ENCODE measurements around the gene TRPV2. TPM values are rescaled to one million over a fixed set of nuclear protein-coding genes. Genes with fewer than 3 reads are reported as not detected.
A peak's percentile ranks its signal among the peaks of the same experiment; 100 is the strongest.

TRPV2 gene
- total and polyA plus RNA-seq, 9 of the 15 experiments (the other 6 are each of a cell fraction or from before 2014, with no cell fraction given): 10.0 to 97.5 (median 30.3) TPM

GRCh38 chr17:16443511-16444257, 28.3 kb downstream of the TRPV2 start:
- in situ Hi-C loops (cut with MboI) (no loop called here), intact Hi-C loops (cut with micrococcal nuclease) (no loop called here)
- H4K20me1 ChIP-seq (replicated peaks; ENCODE audit: control insufficient read depth, insufficient read depth, low read length): peaks cover 62% of the 10 kb centered on the region
- DNase-seq (ENCODE audit: extremely low read depth in 1 of 4, low spot score in 3 of 4): no peak
- peaks cover 87% of the 10 kb centered on the region for H3K36me3 ChIP-seq (ENCODE audit: control insufficient read depth, insufficient read depth, low read length)
- ChIA-PET CTCF (ENCODE audit: low intra/inter-chr PET ratio) (no interaction called here), POLR2A (interaction anchor here (0.5 to 5.5 kb wide), 6 partner anchors 8 to 1152 kb away, joined by 3 to 31 read pairs (median 4); partner anchors contain the start of gene UBB)
- peak overlapping the region; percentile 91 for H3K27ac ChIP-seq (ENCODE audit: extremely low read depth, low read depth, low read length)
- no TSS peak for BruUV-seq (replicated peaks)
- H3K79me2 ChIP-seq (ENCODE audit: control insufficient read depth, insufficient read depth, low read length): peaks cover 67% of the 10 kb centered on the region
- no peak overlapping the region for H3K4me3 ChIP-seq
- peak overlapping the region; percentile 99; the same call in 1 of the 2 replicates for H3K4me2 ChIP-seq (ENCODE audit: insufficient read depth, low read length)
- H3K9ac ChIP-seq (ENCODE audit: insufficient read depth in 1 of 2, low read depth in 2 of 2, low read length in 2 of 2): peak overlapping the region; percentile 88 to 98; a peak in 3 of 4 replicates
- WGBS (ENCODE audit: insufficient coverage, low coverage, missing lambda C conversion rate): 76% methylated on average over 12 of the region's 27 CpGs
- H3K9me3 ChIP-seq (replicated peaks; ENCODE audit: control insufficient read depth, insufficient read depth, low read depth, low read length): no peaks in the 10 kb centered on the region
- H3K27me3 ChIP-seq (ENCODE audit: control insufficient read depth in 2 of 2, insufficient read depth in 2 of 2, low read length in 2 of 2): no peaks in the 10 kb centered on the region
- peaks cover 22 to 26% of the 10 kb centered on the region in 2 experiments for H3K4me1 ChIP-seq (replicated peaks in 1 of 2; ENCODE audit: control insufficient read depth in 2 of 2, insufficient read depth in 2 of 2, low read length in 2 of 2)
- FAIRE-seq: no peak
- ATAC-seq: peak; percentile 15
- no peak overlapping the region for H2AFZ ChIP-seq (ENCODE audit: low read depth, low read length)
- peaks cover 10% of the 10 kb centered on the region for H3K9me1 ChIP-seq (ENCODE audit: control insufficient read depth, insufficient read depth, low read length)
- TF ChIP-seq, protein P1, sequence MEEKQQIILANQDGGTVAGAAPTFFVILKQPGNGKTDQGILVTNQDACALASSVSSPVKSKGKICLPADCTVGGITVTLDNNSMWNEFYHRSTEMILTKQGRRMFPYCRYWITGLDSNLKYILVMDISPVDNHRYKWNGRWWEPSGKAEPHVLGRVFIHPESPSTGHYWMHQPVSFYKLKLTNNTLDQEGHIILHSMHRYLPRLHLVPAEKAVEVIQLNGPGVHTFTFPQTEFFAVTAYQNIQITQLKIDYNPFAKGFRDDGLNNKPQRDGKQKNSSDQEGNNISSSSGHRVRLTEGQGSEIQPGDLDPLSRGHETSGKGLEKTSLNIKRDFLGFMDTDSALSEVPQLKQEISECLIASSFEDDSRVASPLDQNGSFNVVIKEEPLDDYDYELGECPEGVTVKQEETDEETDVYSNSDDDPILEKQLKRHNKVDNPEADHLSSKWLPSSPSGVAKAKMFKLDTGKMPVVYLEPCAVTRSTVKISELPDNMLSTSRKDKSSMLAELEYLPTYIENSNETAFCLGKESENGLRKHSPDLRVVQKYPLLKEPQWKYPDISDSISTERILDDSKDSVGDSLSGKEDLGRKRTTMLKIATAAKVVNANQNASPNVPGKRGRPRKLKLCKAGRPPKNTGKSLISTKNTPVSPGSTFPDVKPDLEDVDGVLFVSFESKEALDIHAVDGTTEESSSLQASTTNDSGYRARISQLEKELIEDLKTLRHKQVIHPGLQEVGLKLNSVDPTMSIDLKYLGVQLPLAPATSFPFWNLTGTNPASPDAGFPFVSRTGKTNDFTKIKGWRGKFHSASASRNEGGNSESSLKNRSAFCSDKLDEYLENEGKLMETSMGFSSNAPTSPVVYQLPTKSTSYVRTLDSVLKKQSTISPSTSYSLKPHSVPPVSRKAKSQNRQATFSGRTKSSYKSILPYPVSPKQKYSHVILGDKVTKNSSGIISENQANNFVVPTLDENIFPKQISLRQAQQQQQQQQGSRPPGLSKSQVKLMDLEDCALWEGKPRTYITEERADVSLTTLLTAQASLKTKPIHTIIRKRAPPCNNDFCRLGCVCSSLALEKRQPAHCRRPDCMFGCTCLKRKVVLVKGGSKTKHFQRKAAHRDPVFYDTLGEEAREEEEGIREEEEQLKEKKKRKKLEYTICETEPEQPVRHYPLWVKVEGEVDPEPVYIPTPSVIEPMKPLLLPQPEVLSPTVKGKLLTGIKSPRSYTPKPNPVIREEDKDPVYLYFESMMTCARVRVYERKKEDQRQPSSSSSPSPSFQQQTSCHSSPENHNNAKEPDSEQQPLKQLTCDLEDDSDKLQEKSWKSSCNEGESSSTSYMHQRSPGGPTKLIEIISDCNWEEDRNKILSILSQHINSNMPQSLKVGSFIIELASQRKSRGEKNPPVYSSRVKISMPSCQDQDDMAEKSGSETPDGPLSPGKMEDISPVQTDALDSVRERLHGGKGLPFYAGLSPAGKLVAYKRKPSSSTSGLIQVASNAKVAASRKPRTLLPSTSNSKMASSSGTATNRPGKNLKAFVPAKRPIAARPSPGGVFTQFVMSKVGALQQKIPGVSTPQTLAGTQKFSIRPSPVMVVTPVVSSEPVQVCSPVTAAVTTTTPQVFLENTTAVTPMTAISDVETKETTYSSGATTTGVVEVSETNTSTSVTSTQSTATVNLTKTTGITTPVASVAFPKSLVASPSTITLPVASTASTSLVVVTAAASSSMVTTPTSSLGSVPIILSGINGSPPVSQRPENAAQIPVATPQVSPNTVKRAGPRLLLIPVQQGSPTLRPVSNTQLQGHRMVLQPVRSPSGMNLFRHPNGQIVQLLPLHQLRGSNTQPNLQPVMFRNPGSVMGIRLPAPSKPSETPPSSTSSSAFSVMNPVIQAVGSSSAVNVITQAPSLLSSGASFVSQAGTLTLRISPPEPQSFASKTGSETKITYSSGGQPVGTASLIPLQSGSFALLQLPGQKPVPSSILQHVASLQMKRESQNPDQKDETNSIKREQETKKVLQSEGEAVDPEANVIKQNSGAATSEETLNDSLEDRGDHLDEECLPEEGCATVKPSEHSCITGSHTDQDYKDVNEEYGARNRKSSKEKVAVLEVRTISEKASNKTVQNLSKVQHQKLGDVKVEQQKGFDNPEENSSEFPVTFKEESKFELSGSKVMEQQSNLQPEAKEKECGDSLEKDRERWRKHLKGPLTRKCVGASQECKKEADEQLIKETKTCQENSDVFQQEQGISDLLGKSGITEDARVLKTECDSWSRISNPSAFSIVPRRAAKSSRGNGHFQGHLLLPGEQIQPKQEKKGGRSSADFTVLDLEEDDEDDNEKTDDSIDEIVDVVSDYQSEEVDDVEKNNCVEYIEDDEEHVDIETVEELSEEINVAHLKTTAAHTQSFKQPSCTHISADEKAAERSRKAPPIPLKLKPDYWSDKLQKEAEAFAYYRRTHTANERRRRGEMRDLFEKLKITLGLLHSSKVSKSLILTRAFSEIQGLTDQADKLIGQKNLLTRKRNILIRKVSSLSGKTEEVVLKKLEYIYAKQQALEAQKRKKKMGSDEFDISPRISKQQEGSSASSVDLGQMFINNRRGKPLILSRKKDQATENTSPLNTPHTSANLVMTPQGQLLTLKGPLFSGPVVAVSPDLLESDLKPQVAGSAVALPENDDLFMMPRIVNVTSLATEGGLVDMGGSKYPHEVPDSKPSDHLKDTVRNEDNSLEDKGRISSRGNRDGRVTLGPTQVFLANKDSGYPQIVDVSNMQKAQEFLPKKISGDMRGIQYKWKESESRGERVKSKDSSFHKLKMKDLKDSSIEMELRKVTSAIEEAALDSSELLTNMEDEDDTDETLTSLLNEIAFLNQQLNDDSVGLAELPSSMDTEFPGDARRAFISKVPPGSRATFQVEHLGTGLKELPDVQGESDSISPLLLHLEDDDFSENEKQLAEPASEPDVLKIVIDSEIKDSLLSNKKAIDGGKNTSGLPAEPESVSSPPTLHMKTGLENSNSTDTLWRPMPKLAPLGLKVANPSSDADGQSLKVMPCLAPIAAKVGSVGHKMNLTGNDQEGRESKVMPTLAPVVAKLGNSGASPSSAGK (IDR thresholded peaks at IDR 0.05): no peak
- TF ChIP-seq PML (IDR thresholded peaks at IDR 0.05; ENCODE audit: low read length): peak; percentile 11; the same call in 1 of the 2 replicates
- no peak for TF ChIP-seq E2F1 (CRISPR knock-in tag; IDR thresholded peaks at IDR 0.05)
- TF ChIP-seq, protein P2, sequence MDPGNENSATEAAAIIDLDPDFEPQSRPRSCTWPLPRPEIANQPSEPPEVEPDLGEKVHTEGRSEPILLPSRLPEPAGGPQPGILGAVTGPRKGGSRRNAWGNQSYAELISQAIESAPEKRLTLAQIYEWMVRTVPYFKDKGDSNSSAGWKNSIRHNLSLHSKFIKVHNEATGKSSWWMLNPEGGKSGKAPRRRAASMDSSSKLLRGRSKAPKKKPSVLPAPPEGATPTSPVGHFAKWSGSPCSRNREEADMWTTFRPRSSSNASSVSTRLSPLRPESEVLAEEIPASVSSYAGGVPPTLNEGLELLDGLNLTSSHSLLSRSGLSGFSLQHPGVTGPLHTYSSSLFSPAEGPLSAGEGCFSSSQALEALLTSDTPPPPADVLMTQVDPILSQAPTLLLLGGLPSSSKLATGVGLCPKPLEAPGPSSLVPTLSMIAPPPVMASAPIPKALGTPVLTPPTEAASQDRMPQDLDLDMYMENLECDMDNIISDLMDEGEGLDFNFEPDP (CRISPR knock-in tag; IDR thresholded peaks at IDR 0.05): no peak
- TF ChIP-seq, protein P3, sequence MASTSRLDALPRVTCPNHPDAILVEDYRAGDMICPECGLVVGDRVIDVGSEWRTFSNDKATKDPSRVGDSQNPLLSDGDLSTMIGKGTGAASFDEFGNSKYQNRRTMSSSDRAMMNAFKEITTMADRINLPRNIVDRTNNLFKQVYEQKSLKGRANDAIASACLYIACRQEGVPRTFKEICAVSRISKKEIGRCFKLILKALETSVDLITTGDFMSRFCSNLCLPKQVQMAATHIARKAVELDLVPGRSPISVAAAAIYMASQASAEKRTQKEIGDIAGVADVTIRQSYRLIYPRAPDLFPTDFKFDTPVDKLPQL (IDR thresholded peaks at IDR 0.05; ENCODE audit: extremely low read depth, insufficient read length): no peak
